ENCODE measurements around the gene TTLL11.
"Not testable (repeated sequence)": the region's sequence is repeated elsewhere in the genome, so short reads cannot be mapped to it uniquely, and the experiment has no call there.

Gene TTLL11

GRCh38 chr9:122084026-122084675 lies 9.0 kb downstream of the TTLL11 start:
- DNase-seq (ENCODE audit: low read depth), result no peak

- no peak for DNase-seq (ENCODE audit: low read depth)
Measured at GRCh38 chr9:122080986-122081385, 12.1 kb downstream of the TTLL11 start.

GRCh38 chr9:122078557-122078956 lies 14.6 kb downstream of the TTLL11 start:
- no peak for DNase-seq (ENCODE audit: low read depth)

GRCh38 chr9:122076773-122077172 lies 16.3 kb downstream of the TTLL11 start:
- DNase-seq (ENCODE audit: low read depth), result no peak

- DNase-seq (ENCODE audit: low read depth), result no peak
Measured at GRCh38 chr9:122076117-122076516, 17.0 kb downstream of the TTLL11 start.

GRCh38 chr9:122075135-122076030 lies 17.7 kb downstream of the TTLL11 start:
- DNase-seq (ENCODE audit: low read depth), result no peak

GRCh38 chr9:122071715-122072114 lies 21.4 kb downstream of the TTLL11 start:
- DNase-seq (ENCODE audit: low read depth), result no peak

GRCh38 chr9:122070728-122071515 lies 22.2 kb downstream of the TTLL11 start:
- no peak for DNase-seq (ENCODE audit: low read depth)

GRCh38 chr9:122066680-122067079 lies 26.4 kb downstream of the TTLL11 start:
- not testable (repeated sequence) for DNase-seq (ENCODE audit: low read depth)

GRCh38 chr9:122065923-122066629 lies 27.0 kb downstream of the TTLL11 start:
- DNase-seq (ENCODE audit: low read depth), result no peak

GRCh38 chr9:122060481-122060880 lies 32.6 kb downstream of the TTLL11 start:
- DNase-seq (ENCODE audit: low read depth), result no peak

GRCh38 chr9:122059955-122060324 lies 33.2 kb downstream of the TTLL11 start:
- no peak for DNase-seq (ENCODE audit: low read depth)

- DNase-seq (ENCODE audit: low read depth), result no peak
Measured at GRCh38 chr9:122059214-122059954, 33.7 kb downstream of the TTLL11 start.

- no peak for DNase-seq (ENCODE audit: low read depth)
Measured at GRCh38 chr9:122058709-122059108, 34.4 kb downstream of the TTLL11 start.

GRCh38 chr9:122058051-122058450 lies 35.1 kb downstream of the TTLL11 start:
- no peak for DNase-seq (ENCODE audit: low read depth)

- DNase-seq (ENCODE audit: low read depth), result no peak
Measured at GRCh38 chr9:122057211-122057610, 35.9 kb downstream of the TTLL11 start.

GRCh38 chr9:122056484-122056883 lies 36.6 kb downstream of the TTLL11 start:
- no peak for DNase-seq (ENCODE audit: low read depth)

- no peak for DNase-seq (ENCODE audit: low read depth)
Measured at GRCh38 chr9:122055701-122056100, 37.4 kb downstream of the TTLL11 start.

- no peak for DNase-seq (ENCODE audit: low read depth)
Measured at GRCh38 chr9:122053567-122054350, 39.3 kb downstream of the TTLL11 start.

- DNase-seq (ENCODE audit: low read depth), result no peak
Measured at GRCh38 chr9:122053064-122053463, 40.0 kb downstream of the TTLL11 start.
